Mesothelial cell of epicardium (in vitro differentiated cells): ENCODE measurements around the gene MFGE8. TPM values are rescaled to one million over a fixed set of nuclear protein-coding genes. Genes with fewer than 3 reads are reported as not detected.

ENCODE experiments used
- DNase-seq, 2 experiments: peaks; one replicate each; pipeline ENCODE4 v3.0.0; 2021; ENCODE audit warnings: low spot score in 2 of 2; ENCODE audit not compliant: unreplicated experiment in 2 of 2
- H3K27ac Mint-ChIP-seq: 2 replicates; pipeline ENCODE4 v1.8.0; 2021; ENCODE audit warnings: mixed read lengths
- H3K27me3 Mint-ChIP-seq: 2 replicates; pipeline ENCODE4 v1.8.0; 2021; ENCODE audit warnings: low read depth, mixed read lengths
- H3K36me3 Mint-ChIP-seq: 2 replicates; pipeline ENCODE4 v1.8.0; 2021; ENCODE audit warnings: mixed read lengths
- H3K4me1 Mint-ChIP-seq: 2 replicates; pipeline ENCODE4 v1.8.0; 2021; ENCODE audit warnings: mixed read lengths
- H3K4me3 Mint-ChIP-seq: 2 replicates; pipeline ENCODE4 v1.8.0; 2021; ENCODE audit warnings: mild to moderate bottlenecking, moderate library complexity, mixed read lengths
- H3K9me3 Mint-ChIP-seq: 2 replicates; pipeline ENCODE4 v1.8.0; 2021; ENCODE audit warnings: mixed read lengths
- total RNA-seq: library from RNA; stranded (reverse); gene quantifications from 3 replicates; pipeline ENCODE4 v1.2.1, GENCODE V29; 2021
- TF ChIP-seq, protein P1 (sequence below): fragments of 200-600 bp; sonication (generic); IDR thresholded peaks from one replicate; pipeline ENCODE4 v1.5.0; 2021; ENCODE audit warnings: antibody characterized with exemption; ENCODE audit not compliant: unreplicated experiment

Gene MFGE8
- total RNA-seq, 1 donor from 2014 or later: 181 TPM

DNA sequence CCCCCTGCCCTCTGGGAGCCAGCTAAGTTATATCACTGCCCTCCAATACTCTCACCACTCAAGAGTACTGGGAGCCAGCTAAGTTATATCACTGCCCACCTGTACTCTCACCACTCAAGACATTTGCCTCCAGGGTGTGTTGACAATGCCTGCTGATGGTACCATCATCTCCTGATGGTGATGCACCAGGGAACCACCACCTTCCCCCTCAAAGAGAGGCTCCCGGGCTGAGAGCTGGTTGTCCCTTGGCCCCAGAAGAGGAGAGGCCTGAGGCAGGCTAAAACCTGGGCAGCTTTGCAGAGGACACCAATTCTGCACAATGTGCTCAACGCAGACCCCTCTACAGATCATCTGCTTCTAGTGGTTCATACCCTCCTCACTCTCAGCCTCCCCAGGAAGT, 10.3 kb downstream of the MFGE8 start:
- Mint-ChIP-seq H3K27me3 (no peaks in the 10 kb centered on the region), H3K4me3 (no peak overlapping the region), H3K27ac (no peak overlapping the region), H3K4me1 (peaks cover 2% of the 10 kb centered on the region), H3K9me3 (no peaks in the 10 kb centered on the region), H3K36me3 (peaks cover 11% of the 10 kb centered on the region)
- DNase-seq: no peak
- TF ChIP-seq, protein P1, sequence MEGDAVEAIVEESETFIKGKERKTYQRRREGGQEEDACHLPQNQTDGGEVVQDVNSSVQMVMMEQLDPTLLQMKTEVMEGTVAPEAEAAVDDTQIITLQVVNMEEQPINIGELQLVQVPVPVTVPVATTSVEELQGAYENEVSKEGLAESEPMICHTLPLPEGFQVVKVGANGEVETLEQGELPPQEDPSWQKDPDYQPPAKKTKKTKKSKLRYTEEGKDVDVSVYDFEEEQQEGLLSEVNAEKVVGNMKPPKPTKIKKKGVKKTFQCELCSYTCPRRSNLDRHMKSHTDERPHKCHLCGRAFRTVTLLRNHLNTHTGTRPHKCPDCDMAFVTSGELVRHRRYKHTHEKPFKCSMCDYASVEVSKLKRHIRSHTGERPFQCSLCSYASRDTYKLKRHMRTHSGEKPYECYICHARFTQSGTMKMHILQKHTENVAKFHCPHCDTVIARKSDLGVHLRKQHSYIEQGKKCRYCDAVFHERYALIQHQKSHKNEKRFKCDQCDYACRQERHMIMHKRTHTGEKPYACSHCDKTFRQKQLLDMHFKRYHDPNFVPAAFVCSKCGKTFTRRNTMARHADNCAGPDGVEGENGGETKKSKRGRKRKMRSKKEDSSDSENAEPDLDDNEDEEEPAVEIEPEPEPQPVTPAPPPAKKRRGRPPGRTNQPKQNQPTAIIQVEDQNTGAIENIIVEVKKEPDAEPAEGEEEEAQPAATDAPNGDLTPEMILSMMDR: no peak

- no peaks in the 10 kb centered on the region for H3K27me3 Mint-ChIP-seq
- peaks cover 8% of the 10 kb centered on the region for H3K4me1 Mint-ChIP-seq
- no peak overlapping the region for H3K27ac Mint-ChIP-seq
These were observed 10.9 kb downstream of the MFGE8 start for GRCh38 chr15:88902221-88902835.

GRCh38 chr15:88901508-88902220, 11.5 kb downstream of the MFGE8 start:
- Mint-ChIP-seq H3K36me3 (peaks cover 7% of the 10 kb centered on the region), H3K27ac (no peak overlapping the region)

More at GRCh38 chr15:88902221-88902835, 10.9 kb downstream of the MFGE8 start:
- TF ChIP-seq, protein P1: no peak
- Mint-ChIP-seq H3K4me3 (no peak overlapping the region), H3K36me3 (peaks cover 11% of the 10 kb centered on the region), H3K9me3 (no peaks in the 10 kb centered on the region)
- no peak for DNase-seq

DNA sequence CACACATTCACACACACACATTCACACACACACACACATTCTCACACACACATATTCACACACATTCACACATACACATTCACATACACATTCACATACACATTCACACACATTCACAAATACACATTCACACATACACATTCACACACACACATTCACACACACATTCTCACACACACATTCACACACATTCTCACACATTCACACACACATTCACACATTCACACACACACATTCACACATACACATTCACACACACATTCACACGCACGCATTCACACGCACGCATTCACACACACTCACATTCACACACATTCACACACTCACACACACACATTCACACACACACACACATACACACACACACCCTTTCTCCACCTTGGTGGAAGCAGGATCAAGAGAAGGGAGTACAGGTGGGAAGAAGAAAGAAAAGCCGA, 12.2 kb downstream of the MFGE8 start:
- Mint-ChIP-seq H3K9me3 (no peaks in the 10 kb centered on the region), H3K4me3 (no peak overlapping the region), H3K4me1 (peaks cover 18% of the 10 kb centered on the region), H3K27ac (no peak overlapping the region), H3K27me3 (no peaks in the 10 kb centered on the region), H3K36me3 (peaks cover 4% of the 10 kb centered on the region)
- TF ChIP-seq, protein P1: no peak
- DNase-seq: no peak

More at GRCh38 chr15:88901508-88902220, 11.5 kb downstream of the MFGE8 start:
- DNase-seq: no peak
- TF ChIP-seq, protein P1: no peak
- Mint-ChIP-seq H3K9me3 (no peaks in the 10 kb centered on the region), H3K4me3 (no peak overlapping the region), H3K4me1 (peaks cover 14% of the 10 kb centered on the region), H3K27me3 (no peaks in the 10 kb centered on the region)

DNA sequence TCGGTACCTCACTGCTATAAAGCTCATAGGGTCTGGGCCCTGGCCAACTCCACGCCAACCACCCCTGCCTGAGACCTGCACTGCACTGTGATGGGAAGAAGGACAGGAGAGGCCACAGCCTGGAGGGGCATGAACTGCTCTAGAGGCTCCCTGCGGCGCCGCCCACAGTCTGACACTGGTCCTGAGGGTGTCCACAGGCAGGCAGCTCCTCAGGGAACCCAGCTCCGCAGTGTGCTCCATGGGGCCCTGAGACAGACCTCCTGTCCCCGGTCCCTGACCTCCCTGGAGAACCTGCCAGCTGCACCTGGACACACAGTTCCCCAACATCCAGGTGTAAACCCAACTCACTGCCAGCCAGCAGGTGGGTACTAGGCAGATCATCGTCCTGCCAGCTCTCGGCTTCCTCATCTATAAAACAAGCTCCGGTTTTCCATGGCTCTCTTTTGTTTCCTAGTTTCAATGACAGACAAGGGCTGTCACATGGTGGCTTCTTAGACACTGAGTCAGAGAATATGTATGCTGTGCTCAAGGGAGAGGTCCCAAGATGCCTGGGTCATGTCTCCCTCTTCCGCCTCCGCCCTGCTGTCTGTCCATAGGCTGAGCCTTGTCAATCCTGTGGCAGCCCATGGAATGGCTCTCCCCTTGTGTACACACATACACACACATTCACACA, 12.7 kb downstream of the MFGE8 start:
- DNase-seq: no peak
- peaks cover 20% of the 10 kb centered on the region for H3K4me1 Mint-ChIP-seq
- H3K27me3 Mint-ChIP-seq: peaks cover 3% of the 10 kb centered on the region
- H3K36me3 Mint-ChIP-seq: peaks cover 3% of the 10 kb centered on the region
- TF ChIP-seq, protein P1: no peak
- H3K9me3 Mint-ChIP-seq: no peaks in the 10 kb centered on the region
- no peak overlapping the region for H3K27ac Mint-ChIP-seq
- H3K4me3 Mint-ChIP-seq: no peak overlapping the region
